B cell (primary cell): ENCODE data around the gene ACTR2. TPM values are rescaled to one million over a fixed set of nuclear protein-coding genes. Genes with fewer than 3 reads are reported as not detected.
"Not testable (repeated sequence)": the region's sequence is repeated elsewhere in the genome, so short reads cannot be mapped to it uniquely, and the experiment has no call there.

ENCODE experiments used
- ATAC-seq: fragments of 200-7000 bp; cut with Tn5 transposase; one replicate; pipeline ENCODE4 v1.10.0; 2021; ENCODE audit warnings: low read depth, mild to moderate bottlenecking, moderate number of reproducible peaks, moderate library complexity
- CTCF ChIA-PET: fragments of 350-600 bp; sonication (Branson Sonifier 250); formaldehyde crosslinking; loops from one replicate; lab custom pipeline; 2021; ENCODE audit warnings: antibody characterized with exemption, inconsistent platforms; lab: Charles Lee
- POLR2A ChIA-PET: fragments of 350-600 bp; sonication (Branson Sonifier 250); formaldehyde crosslinking; loops from one replicate; lab custom pipeline; 2021; ENCODE audit warnings: antibody characterized with exemption; lab: Charles Lee
- DNase-seq: peaks from one replicate; pipeline ENCODE4 v3.0.0; 2013
- H2AFZ ChIP-seq: 2 replicates; pipeline ENCODE4 v1.6.1; 2012; ENCODE audit warnings: mild to moderate bottlenecking, low read depth, low read length; ENCODE audit not compliant: insufficient read depth, poor library complexity, severe bottlenecking
- H3K27ac ChIP-seq, 2 donors: 1 replicate in 1 of 2; 2 replicates in 1 of 2; pipeline ENCODE4 v1.5.1; 2012 to 2013; ENCODE audit warnings: low read length in 2 of 2, mild to moderate bottlenecking in 2 of 2, moderate library complexity in 1 of 2
- H3K27me3 ChIP-seq, 4 experiments: fragments of 200-600 bp in 1 of 4; sonication (generic) in 1 of 4; replicated peaks in 1 of 4; 1 replicate in 2 of 4; 2 replicates in 2 of 4; pipeline versions ENCODE4 v1.6.1 to v1.7.0; 2013 to 2016; ENCODE audit warnings: low read length in 3 of 4, mild to moderate bottlenecking in 2 of 4, mixed read lengths in 1 of 4, moderate library complexity in 1 of 4; ENCODE audit not compliant: insufficient read depth in 4 of 4, control insufficient read depth in 3 of 4; ENCODE audit errors: control extremely low read depth in 1 of 4
- H3K36me3 ChIP-seq, 2 experiments: replicated peaks in 1 of 2; 1 replicate in 1 of 2; 2 replicates in 1 of 2; pipeline versions ENCODE4 v1.6.1 to v1.7.1; 2013; ENCODE audit warnings: low read length in 1 of 2; ENCODE audit not compliant: insufficient read depth in 2 of 2, control insufficient read depth in 1 of 2; ENCODE audit errors: control extremely low read depth in 1 of 2, extremely low read depth in 1 of 2
- H3K4me1 ChIP-seq, 2 donors: fragments of 200-600 bp in 1 of 2; sonication (generic) in 1 of 2; 1 replicate in 1 of 2; 2 replicates in 1 of 2; pipeline versions ENCODE4 v1.5.1 to v1.6.1; 2013 to 2017; ENCODE audit warnings: low read length in 2 of 2; ENCODE audit not compliant: control insufficient read depth in 2 of 2, insufficient read depth in 2 of 2
- H3K4me2 ChIP-seq: replicated peaks from 2 replicates; pipeline ENCODE3; 2012; ENCODE audit warnings: mild to moderate bottlenecking, low read depth, low read length; ENCODE audit not compliant: poor library complexity, severe bottlenecking
- H3K4me3 ChIP-seq, 5 experiments: fragments of 200-600 bp in 1 of 5; sonication (generic) in 1 of 5; 1 replicate in 3 of 5; 2 replicates in 2 of 5; pipeline versions ENCODE4 v1.5.1 to v1.7.0; 2011 to 2016; ENCODE audit warnings: low read length in 4 of 5, mild to moderate bottlenecking in 4 of 5, low read depth in 2 of 5, control low read depth in 1 of 5, moderate library complexity in 1 of 5; ENCODE audit not compliant: insufficient read depth in 1 of 5; ENCODE audit errors: control extremely low read depth in 1 of 5, extremely low read depth in 1 of 5
- H3K79me2 ChIP-seq: fragments of 200-600 bp; sonication (generic); one replicate; pipeline ENCODE4 v1.6.0; 2016; ENCODE audit warnings: low read length; ENCODE audit not compliant: control insufficient read depth, insufficient read depth
- H3K9ac ChIP-seq: fragments of 200-600 bp; sonication (generic); 2 replicates; pipeline ENCODE4 v1.6.1; 2017; ENCODE audit warnings: mild to moderate bottlenecking, low read length, moderate library complexity
- H3K9me3 ChIP-seq, 3 donors: one replicate each; pipeline versions ENCODE4 v1.6.1 to v1.7.1; 2013; ENCODE audit warnings: low read length in 2 of 3; ENCODE audit not compliant: control insufficient read depth in 2 of 3, insufficient read depth in 1 of 3; ENCODE audit errors: control extremely low read depth in 1 of 3
- H4K20me1 ChIP-seq: 2 replicates; pipeline ENCODE4 v1.6.0; 2012; ENCODE audit warnings: mild to moderate bottlenecking, low read length; ENCODE audit not compliant: insufficient read depth, control insufficient read depth, poor library complexity, severe bottlenecking
- H3K27ac Mint-ChIP-seq: one replicate; pipeline ENCODE4 v1.8.0; 2021; ENCODE audit warnings: mixed read lengths
- H3K27me3 Mint-ChIP-seq: one replicate; pipeline ENCODE4 v1.8.0; 2021; ENCODE audit warnings: mixed read lengths
- H3K4me1 Mint-ChIP-seq: one replicate; pipeline ENCODE4 v1.8.0; 2021; ENCODE audit warnings: mixed read lengths
- H3K4me3 Mint-ChIP-seq: one replicate; pipeline ENCODE4 v1.8.0; 2021; ENCODE audit warnings: mixed read lengths
- H3K9me3 Mint-ChIP-seq: one replicate; pipeline ENCODE4 v1.8.0; 2022; ENCODE audit warnings: mixed read lengths; ENCODE audit not compliant: insufficient read depth
- CTCF ChIP-seq: fragments of 200-600 bp; IDR thresholded peaks from one replicate; pipeline ENCODE4 v1.8.0; 2022; ENCODE audit warnings: antibody characterized with exemption, mild to moderate bottlenecking
- EZH2 ChIP-seq: IDR thresholded peaks from 2 replicates; pipeline ENCODE4 v1.6.1; 2012; ENCODE audit warnings: borderline replicate concordance, low read depth, mild to moderate bottlenecking, moderate library complexity, low read length; ENCODE audit not compliant: insufficient read depth, poor library complexity, severe bottlenecking
- WGBS: methylation state at CpG from one replicate; pipeline ENCODE4 v1.1.5; 2013; ENCODE audit warnings: missing lambda C conversion rate; ENCODE audit not compliant: insufficient coverage; 5-methylcytosine and 5-hydroxymethylcytosine counted together
- intact Hi-C: fragments of 100-400 bp; cut with micrococcal nuclease; formaldehyde crosslinking; loops from one replicate; pipeline ENCODE4 v1.10.0; 2022
- polyA plus RNA-seq: library from polyadenylated mRNA; depleted of rRNA; stranded (reverse); fragments of >200 nt; gene quantifications from 2 replicates; pipeline ENCODE4 v1.2.3, GENCODE V29; 2012
- total RNA-seq, 2 donors: library from RNA; stranded (reverse); fragments of 120-200 nt in 1 of 2; gene quantifications; 1 replicate in 1 of 2; 2 replicates in 1 of 2; pipeline versions ENCODE4 v1.2.3 to v1.2.4, GENCODE V29; 2013 to 2022

ACTR2 gene
- total and polyA plus RNA-seq, 2 donors (not counting 1 experiment from before 2014, with no cell fraction given) = 41.8 to 284 TPM

- Histone ChIP-seq H3K36me3 (no peaks in the 10 kb centered on the region), H3K9me3 (peaks cover 0 to 1% (median 0%) of the 10 kb centered on the region in 3 donors), H3K4me2 (no peak overlapping the region), H3K27me3 (no peaks in the 10 kb centered on the region), H2AFZ (no peak overlapping the region), H3K27ac (no peak overlapping the region), H3K4me3 (no peak overlapping the region), H3K79me2 (no peaks in the 10 kb centered on the region), H3K4me1 (peaks cover 5 to 6% of the 10 kb centered on the region in 2 donors), H3K9ac (no peak overlapping the region), H4K20me1 (no peaks in the 10 kb centered on the region)
- no peaks in the 10 kb centered on the region for H3K9me3 Mint-ChIP-seq
- no peak for TF ChIP-seq CTCF
- TF ChIP-seq EZH2 = no peak
- intact Hi-C loops = loop anchor here (10.0 kb wide), 1 partner anchor 392 kb away; no protein-coding TSS in a partner anchor
- H3K27me3 Mint-ChIP-seq = peaks cover 13% of the 10 kb centered on the region
- CTCF ChIA-PET = no interaction called here
- 85% methylated on average over 5 of the region's 5 CpGs for WGBS
- ATAC-seq (no peak), DNase-seq (no peak)
- H3K4me1 Mint-ChIP-seq = peaks cover 6% of the 10 kb centered on the region
- H3K4me3 Mint-ChIP-seq = no peak overlapping the region
- POLR2A ChIA-PET = no interaction called here
- no peak overlapping the region for H3K27ac Mint-ChIP-seq
These were observed 45.1 kb upstream of the ACTR2 start for GRCh38 chr2:65182570-65182969.

GRCh38 chr2:65183406-65183805 lies 44.2 kb upstream of the ACTR2 start:
- H3K27me3 ChIP-seq, H3K4me3 Mint-ChIP-seq, H3K9me3 Mint-ChIP-seq, ATAC-seq, H3K4me1 Mint-ChIP-seq, H3K9me3 ChIP-seq, H3K4me1 ChIP-seq, H3K4me2 ChIP-seq, H2AFZ ChIP-seq, H3K9ac ChIP-seq, H3K79me2 ChIP-seq, H3K27ac ChIP-seq, POLR2A ChIA-PET, CTCF ChIA-PET, H4K20me1 ChIP-seq, H3K27ac Mint-ChIP-seq, DNase-seq, H3K36me3 ChIP-seq, H3K4me3 ChIP-seq: not testable (repeated sequence)
- WGBS = no CpG with 5 or more reads among the region's 4 CpGs
- intact Hi-C loops = loop anchor here (10.0 kb wide), 1 partner anchor 391 kb away; no protein-coding TSS in a partner anchor
- H3K27me3 Mint-ChIP-seq = peaks cover 13% of the 10 kb centered on the region
